Left ventricle myocardium inferior (tissue), 1 donor: ENCODE data around the gene NR1I2. TPM values are rescaled to one million over a fixed set of nuclear protein-coding genes. Genes with fewer than 3 reads are reported as not detected.

Experiments used
- DNase-seq: peaks from one replicate; pipeline ENCODE4 v3.0.0-alpha.2; 2020
- H3K27ac ChIP-seq: fragments of 200-600 bp; replicated peaks from 2 replicates; pipeline ENCODE4 v1.8.0; 2021
- H3K27me3 ChIP-seq: fragments of 200-600 bp; 2 replicates; pipeline ENCODE4 v1.8.0; 2021; ENCODE audit warnings: low read depth
- H3K36me3 ChIP-seq: fragments of 200-600 bp; 2 replicates; pipeline ENCODE4 v1.8.0; 2021
- H3K4me1 ChIP-seq: fragments of 200-600 bp; 2 replicates; pipeline ENCODE4 v1.8.0; 2021
- H3K4me3 ChIP-seq: fragments of 200-600 bp; 2 replicates; pipeline ENCODE4 v1.8.0; 2021; ENCODE audit warnings: mild to moderate bottlenecking, moderate library complexity
- H3K9me3 ChIP-seq: fragments of 200-600 bp; replicated peaks from 2 replicates; pipeline ENCODE4 v1.8.0; 2021
- intact Hi-C: fragments of 100-400 bp; cut with micrococcal nuclease; formaldehyde crosslinking; loops from one replicate; pipeline ENCODE4 v1.11.0; 2022
- total RNA-seq: library from RNA; stranded (reverse); fragmentation: NEBNext Ultra II Directional; extraction: Animal tissue kit (Norgen Biotek cat#: 25700); gene quantifications from one replicate; pipeline ENCODE4 v1.2.1, GENCODE V29; 2021
- TF ChIP-seq, protein P1 (sequence below): fragments of 200-600 bp; IDR thresholded peaks from 2 replicates; pipeline ENCODE4 v1.8.0; 2021; ENCODE audit warnings: antibody characterized with exemption, mild to moderate bottlenecking, borderline replicate concordance
- donor health status: DM: no; HTN: yes; CAD: no; lungs with severe emphysema.

NR1I2 gene
- total RNA-seq, 1 donor from 2014 or later, result not detected

GRCh38 chr3:119745942-119746341 lies 36.0 kb upstream of the NR1I2 start:
- TF ChIP-seq, protein P1, sequence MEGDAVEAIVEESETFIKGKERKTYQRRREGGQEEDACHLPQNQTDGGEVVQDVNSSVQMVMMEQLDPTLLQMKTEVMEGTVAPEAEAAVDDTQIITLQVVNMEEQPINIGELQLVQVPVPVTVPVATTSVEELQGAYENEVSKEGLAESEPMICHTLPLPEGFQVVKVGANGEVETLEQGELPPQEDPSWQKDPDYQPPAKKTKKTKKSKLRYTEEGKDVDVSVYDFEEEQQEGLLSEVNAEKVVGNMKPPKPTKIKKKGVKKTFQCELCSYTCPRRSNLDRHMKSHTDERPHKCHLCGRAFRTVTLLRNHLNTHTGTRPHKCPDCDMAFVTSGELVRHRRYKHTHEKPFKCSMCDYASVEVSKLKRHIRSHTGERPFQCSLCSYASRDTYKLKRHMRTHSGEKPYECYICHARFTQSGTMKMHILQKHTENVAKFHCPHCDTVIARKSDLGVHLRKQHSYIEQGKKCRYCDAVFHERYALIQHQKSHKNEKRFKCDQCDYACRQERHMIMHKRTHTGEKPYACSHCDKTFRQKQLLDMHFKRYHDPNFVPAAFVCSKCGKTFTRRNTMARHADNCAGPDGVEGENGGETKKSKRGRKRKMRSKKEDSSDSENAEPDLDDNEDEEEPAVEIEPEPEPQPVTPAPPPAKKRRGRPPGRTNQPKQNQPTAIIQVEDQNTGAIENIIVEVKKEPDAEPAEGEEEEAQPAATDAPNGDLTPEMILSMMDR, result no peak
- no peak overlapping the region for H3K27ac ChIP-seq
- peaks cover 2% of the 10 kb centered on the region for H3K36me3 ChIP-seq
- H3K4me1 ChIP-seq, result no peaks in the 10 kb centered on the region
- no peaks in the 10 kb centered on the region for H3K27me3 ChIP-seq
- DNase-seq, result no peak
- intact Hi-C loops, result no loop called here
- no peaks in the 10 kb centered on the region for H3K9me3 ChIP-seq
- no peak overlapping the region for H3K4me3 ChIP-seq

- DNase-seq, result no peak
- no peaks in the 10 kb centered on the region for H3K9me3 ChIP-seq
- H3K4me3 ChIP-seq, result no peak overlapping the region
- intact Hi-C loops, result no loop called here
- no peaks in the 10 kb centered on the region for H3K4me1 ChIP-seq
- TF ChIP-seq, protein P1, result no peak
- no peaks in the 10 kb centered on the region for H3K27me3 ChIP-seq
- H3K36me3 ChIP-seq, result peaks cover 3% of the 10 kb centered on the region
- no peak overlapping the region for H3K27ac ChIP-seq
These were observed 35.5 kb upstream of the NR1I2 start for GRCh38 chr3:119746423-119746822.

GRCh38 chr3:119747357-119747756 lies 34.5 kb upstream of the NR1I2 start:
- intact Hi-C loops, result no loop called here
- Histone ChIP-seq H3K4me3 (no peak overlapping the region), H3K9me3 (no peaks in the 10 kb centered on the region), H3K27me3 (no peaks in the 10 kb centered on the region), H3K36me3 (peaks cover 3% of the 10 kb centered on the region), H3K4me1 (no peaks in the 10 kb centered on the region), H3K27ac (no peak overlapping the region)
- DNase-seq, result no peak
- TF ChIP-seq, protein P1, result no peak

DNA sequence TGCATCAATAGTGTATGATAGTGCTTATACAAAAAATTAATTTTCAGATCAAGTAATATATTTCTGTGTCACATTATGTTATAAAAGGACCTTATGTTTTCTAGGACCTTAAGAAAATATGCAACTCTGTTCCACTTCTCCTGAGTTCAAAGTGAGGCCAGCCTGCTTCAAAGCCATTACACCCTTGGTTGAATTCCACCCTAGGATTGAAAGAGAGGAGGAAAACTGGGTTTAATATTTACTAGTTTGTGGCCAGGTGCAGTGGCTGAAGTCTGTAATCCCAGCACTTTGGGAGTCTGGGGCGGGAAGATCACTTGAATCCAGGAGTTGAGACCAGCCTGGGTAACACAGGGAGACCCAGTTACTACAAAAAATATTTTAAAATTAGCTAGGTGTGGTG lies 32.9 kb upstream of the NR1I2 start:
- Histone ChIP-seq H3K27ac (no peak overlapping the region), H3K9me3 (peaks cover 9% of the 10 kb centered on the region), H3K27me3 (no peaks in the 10 kb centered on the region), H3K4me1 (no peaks in the 10 kb centered on the region), H3K4me3 (no peak overlapping the region), H3K36me3 (peaks cover 3% of the 10 kb centered on the region)
- TF ChIP-seq, protein P1, result no peak
- intact Hi-C loops, result no loop called here
- DNase-seq, result no peak

GRCh38 chr3:119751423-119751822 lies 30.5 kb upstream of the NR1I2 start:
- no peak for DNase-seq
- intact Hi-C loops, result no loop called here
- peaks cover 7% of the 10 kb centered on the region for H3K36me3 ChIP-seq

More at GRCh38 chr3:119751423-119751822, 30.5 kb upstream of the NR1I2 start:
- Histone ChIP-seq H3K9me3 (peaks cover 14% of the 10 kb centered on the region), H3K4me3 (no peak overlapping the region), H3K4me1 (no peaks in the 10 kb centered on the region), H3K27ac (no peak overlapping the region), H3K27me3 (no peaks in the 10 kb centered on the region)
- TF ChIP-seq, protein P1, result no peak
